DMS 273 (cell line): Measurements from ENCODE around the gene CRELD2.

Source experiments
- DNase-seq: peaks from one replicate; lab custom pipeline; 2025; ENCODE audit not compliant: unreplicated experiment; lab: John Stamatoyannopoulos, UW

CRELD2 gene

DNA sequence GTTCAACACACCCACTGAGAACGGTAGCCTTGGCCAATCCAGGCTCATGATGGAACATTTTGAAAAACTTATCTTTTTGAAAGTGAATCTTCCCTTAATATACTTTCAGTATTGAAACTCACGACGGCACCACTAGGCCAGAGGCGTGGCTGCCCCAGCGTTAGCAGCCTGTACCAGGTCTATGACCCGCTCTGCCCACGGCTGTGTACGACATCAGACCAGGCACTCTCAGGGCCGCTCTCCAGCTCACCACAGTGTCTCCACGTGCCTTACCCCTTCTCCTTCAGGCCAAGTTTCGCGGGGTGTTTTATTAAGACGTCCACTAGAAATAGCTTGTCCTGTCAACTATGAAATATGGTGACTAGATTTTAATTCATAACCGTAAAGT lies 31.4 kb upstream of the CRELD2 start:
- DNase-seq, result no peak

DNA sequence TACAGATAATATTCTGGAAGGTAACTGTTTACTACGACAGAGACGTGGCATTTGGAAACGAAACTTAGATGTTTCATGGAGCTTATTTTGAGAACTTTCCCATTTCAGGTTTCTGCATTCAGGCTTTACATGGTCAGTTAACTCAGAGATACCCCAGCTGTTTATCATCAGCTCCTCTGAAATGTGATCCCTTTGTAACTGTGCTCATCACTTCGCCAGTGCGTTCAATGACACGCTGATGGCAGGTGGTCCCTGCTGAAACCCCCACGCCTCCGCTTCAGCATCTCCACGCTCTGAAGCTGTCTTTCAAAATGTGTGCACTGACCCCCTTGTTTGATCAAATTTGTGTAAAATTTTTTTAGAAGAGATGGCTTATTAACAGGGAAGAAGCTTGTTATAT lies 30.7 kb upstream of the CRELD2 start:
- DNase-seq, result no peak

DNA sequence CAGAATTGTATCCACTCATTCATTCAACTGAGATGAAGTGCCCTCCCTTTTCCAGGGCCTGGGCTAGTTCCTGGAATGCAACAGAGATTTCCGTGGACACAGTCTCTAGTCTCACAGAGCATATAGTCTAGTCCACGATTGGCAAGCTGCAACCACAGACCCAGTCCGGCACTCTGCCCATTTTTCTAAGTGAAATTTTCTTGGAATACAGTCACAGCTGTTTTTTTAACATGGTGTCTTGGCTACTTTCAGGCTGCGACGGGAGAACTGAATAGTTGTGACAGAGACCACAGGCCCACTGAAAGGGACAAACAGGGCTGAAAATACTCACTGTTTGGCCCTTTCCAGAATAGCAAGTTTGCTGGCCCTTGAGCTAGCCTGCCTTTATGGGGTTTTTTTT lies 29.4 kb upstream of the CRELD2 start:
- no peak for DNase-seq

DNA sequence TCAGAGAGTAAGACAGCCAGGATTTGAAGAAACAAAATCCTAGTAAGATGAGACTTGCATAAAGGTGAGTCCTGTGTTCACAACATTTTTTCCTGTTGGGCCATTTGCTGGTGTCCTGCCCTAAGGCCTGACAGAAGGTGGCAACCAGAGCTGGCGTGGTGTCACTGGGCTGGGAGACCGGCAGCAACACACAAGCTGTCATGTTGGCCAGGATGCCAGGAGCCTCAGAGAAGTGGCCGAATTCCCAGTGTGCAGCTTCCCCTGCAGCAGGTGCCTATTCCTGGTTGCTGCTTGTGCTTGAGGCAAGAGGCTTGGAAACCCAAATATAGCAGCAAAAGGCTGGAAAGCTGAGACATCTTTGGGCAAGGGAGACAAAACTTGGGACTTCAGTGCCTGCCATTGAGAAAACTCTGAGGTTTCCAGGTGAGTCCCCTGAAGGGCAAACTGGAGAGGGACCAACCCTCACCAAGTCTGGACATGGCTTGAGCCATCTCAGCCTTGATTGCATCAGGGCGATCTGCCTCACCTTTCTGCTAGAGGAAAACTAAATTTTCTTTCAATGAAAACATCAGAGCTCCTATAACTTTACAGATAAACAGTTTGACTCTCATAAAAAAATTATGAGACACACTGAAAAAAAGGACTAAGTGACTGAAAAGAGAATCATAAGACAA lies 26.1 kb upstream of the CRELD2 start:
- peak; percentile 49 for DNase-seq

DNA sequence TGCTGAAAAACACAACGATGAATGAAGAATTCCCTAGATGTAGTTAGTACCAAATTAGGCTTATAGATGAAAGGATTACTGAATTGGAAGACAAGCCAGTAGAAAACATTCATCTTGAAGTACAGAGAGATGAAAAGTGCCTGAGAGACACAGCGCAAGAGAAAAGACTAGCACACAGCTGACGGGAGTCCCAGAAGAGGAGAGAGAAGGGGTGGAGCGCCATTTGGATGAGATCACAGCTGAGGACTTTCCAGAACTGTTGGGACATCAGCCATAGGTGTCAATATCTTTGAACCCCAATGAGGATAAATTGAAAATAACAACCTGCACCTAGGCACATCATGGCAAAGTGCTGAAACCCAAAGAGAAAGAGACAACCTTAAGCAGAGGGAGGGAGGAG lies 25.4 kb upstream of the CRELD2 start:
- no peak for DNase-seq

DNA sequence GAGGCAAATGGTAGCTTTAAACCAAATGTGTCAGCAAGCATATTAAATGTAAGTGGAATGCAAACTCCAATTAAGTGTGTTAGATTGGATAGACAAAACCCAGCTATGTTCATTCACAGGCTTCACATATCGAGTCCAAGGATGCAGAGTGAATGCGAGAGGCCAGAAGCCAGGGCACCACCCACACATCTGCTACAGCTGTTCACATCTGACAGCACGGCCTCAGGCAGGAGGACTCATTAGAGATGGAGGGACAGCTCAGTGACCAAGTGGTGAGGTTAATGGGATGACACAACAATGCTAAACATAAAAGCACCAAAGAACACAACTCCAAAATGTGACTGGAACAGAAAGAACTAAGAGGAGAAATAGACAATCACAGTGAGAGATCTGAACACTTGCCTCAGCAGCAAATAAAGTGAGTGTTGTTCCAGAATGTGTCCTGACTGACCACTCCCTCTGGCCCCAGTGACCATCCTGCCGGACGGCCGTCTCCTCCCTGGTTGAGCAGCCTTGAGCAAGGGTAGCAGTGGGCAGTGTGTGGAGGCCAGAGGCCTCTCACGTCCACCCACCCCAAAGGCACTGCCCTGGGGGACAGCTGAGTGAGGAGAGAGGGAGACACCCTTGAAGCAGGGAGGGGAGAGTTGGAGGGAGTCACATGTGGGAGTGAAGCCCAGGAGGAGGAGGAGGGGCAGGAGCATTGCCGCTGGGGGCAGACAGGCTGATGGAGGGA lies 23.9 kb upstream of the CRELD2 start:
- peak; percentile 21 for DNase-seq

DNA sequence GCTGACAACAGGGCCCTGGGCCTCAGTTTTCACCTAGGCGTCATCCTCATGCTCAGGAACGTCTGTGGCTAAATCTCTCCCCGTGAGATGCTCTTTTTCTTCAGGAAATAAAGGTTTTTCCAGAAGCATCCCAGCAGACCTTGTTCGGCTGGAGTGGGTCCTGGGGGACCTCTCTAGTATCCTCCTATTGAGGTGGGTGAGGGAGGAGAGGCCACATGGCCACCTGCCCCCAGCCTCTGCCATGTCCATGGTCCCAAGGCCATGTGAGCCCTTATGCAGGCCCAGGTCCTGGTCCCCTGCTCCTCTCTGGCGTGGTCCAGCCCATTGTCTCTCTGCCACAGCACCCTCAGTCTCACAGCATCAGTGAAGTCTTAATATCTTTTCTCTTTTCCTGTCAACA lies 22.2 kb upstream of the CRELD2 start:
- no peak for DNase-seq

DNA sequence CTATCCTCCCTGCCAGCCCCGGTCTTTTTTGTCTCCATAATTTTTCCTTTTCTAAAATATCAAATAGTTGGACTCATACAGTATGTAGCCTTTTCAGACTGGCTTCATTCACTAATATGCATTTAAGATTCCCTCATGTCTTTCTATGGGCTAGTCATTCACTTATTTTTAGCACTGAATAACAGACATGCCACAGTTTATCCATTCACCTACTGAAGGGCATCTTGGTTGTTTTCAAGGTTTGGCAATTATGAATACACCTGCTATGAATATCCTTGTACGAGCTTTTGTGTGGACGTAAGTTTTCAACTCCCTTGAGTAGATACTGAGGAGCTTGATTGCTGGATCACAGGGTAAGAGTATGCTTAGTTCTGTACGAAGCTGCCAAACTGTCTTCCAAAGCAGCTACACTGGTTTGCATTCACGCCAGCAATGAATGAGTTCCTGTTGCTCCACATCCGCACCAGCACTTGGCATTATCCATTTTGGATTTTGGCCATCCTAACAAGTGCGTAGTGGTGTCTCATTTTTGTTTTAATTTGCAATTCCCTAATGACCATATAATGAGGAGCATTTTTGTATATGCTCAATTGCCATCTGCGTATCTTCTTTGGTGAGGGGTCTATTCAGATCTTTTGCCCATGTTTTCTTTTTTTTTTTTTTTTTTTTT lies 21.3 kb upstream of the CRELD2 start:
- no peak for DNase-seq

DNA sequence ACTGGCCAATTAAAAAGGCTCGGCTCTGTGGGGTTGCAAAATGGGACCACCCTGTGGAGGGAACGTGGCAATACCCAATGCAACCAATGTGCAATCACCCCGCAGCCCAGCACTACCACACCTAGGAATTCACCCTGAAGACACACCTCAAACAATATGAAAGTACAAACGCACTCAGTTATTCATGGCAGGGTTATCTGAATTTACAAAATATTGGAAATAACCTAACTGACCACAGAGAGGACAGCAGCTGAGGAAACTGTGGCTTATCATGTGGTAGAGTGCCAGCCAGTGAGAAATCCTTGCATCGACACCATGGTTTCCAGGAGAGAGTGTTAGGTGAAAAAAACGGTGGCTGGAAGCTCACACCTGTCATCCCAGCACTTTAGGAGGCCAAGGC lies 18.9 kb upstream of the CRELD2 start:
- no peak for DNase-seq

DNA sequence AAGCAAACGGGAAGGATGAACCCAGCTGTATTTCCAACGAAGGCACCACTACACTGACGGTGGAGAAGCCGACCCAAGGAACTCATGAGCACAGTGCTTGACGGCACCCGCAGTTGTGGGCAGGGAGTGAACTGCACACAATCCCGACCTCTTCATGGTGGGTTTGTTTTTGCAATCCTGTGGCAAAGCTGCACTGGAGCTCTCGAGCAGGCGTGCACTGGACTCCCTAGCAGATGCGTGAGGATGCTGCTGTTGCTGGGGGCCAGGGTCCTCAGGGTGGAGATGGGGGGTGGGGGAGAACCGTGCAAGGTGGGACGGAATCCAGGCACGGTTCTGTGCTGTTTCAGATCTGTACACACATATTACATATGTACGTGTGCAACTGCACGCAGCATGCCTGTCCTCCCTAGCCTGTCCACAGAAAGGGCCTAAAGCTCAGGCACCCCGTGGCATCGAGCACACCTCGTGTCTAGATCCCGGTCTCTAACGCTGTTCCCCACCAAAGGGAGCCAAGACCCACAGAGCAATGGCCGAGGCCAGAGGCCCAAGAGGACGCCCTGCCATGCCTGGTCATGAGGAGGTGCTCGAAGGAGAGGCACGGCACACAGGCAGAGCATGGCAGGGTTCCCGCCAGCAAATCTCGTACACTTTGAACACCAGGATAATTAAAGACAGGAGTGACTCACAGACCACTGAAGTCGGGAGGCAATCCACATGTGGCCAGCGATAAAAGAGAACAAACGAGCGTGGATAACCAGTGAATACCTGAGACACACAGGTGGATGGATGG lies 17.8 kb upstream of the CRELD2 start:
- peak; percentile 31 for DNase-seq

DNA sequence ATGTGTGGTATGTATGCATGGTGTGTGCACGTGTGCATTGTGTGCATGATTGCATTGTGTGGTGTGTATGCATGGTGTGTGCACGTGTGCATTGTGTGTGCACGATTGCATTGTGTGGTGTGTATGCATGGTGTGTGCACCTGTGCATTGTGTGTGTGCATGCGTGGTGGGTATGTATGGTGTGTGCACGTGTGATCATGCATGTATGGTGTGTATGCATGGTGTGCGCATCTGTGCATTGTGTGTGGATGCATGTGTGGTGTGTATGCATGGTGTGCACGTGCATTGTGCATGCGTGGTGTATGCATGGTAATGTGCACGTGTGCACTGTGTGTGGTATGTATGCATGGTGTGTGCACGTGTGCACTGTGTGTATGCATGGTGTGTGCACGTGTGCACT lies 17.0 kb upstream of the CRELD2 start:
- DNase-seq, result no peak

DNA sequence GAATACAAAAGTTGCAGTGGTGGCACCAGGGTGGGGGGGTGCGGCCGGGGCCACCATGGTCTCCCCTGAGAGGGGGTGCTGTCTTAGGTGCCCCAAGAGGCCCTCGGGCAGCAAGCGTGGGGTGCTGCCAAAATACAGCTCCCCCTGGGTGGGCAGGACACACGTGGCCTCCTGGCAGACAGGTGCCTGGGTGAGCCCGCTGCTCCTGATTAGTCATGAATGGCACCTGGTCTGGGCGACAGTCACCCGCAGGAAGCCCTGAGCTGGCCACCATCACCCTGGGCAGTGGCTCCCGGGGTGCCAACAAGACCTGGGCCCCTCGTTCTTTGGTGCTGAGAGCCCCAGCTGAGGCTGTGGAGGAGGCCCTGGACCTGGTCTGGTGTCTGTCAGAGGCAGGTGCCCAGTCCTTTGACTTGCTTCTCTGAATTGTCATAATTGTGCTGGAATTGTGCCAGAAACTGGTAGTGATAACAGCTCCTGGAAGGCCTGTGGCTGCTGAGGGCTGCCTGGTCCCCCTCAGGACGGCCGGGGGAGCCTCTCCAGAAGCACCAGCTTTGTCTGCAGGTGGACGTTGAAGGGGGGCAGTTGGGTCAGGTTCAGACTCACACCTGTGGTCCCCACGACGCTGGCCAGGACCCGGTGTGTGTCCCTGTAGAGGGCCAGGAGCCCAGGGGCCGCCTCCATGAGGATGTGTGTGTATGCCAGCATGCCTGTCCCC lies 15.0 kb upstream of the CRELD2 start:
- peak; percentile 16 for DNase-seq

DNA sequence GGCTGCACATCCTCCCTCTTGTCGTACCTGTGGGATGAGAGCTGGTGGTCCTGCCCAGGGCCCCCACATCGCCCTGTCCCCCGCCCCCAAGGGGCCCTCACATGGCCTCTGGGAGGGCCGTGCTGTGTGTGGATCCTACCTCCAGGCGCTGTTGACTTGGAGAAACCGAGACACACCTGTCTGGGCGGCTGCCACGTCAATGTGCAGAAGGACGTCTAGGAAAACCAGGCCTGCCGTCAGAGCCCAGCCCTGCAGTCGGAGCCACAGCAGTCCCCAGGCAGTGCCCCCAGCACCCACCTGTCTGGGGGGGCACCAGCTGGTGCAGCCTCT lies 14.4 kb upstream of the CRELD2 start:
- no peak for DNase-seq

DNA sequence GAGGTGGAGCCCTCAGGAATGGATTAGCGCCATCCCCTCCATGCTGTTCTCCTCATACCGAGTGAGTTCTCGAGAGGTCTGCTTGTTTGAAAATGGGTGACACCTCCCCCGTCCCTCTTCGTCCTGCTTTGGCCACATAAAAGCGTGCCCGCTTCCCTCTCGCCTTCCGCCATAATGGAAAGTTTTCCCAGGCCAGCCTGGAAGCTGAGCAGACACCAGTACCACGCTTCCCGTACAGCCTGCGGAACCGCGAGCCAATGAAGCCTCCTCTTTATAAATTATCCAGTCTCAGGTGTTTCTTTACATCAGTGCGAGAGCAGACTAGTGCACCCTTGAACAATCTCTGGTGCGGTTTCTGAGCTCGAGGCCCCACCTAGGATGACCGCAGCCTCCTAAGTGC lies 13.0 kb upstream of the CRELD2 start:
- DNase-seq, result no peak

DNA sequence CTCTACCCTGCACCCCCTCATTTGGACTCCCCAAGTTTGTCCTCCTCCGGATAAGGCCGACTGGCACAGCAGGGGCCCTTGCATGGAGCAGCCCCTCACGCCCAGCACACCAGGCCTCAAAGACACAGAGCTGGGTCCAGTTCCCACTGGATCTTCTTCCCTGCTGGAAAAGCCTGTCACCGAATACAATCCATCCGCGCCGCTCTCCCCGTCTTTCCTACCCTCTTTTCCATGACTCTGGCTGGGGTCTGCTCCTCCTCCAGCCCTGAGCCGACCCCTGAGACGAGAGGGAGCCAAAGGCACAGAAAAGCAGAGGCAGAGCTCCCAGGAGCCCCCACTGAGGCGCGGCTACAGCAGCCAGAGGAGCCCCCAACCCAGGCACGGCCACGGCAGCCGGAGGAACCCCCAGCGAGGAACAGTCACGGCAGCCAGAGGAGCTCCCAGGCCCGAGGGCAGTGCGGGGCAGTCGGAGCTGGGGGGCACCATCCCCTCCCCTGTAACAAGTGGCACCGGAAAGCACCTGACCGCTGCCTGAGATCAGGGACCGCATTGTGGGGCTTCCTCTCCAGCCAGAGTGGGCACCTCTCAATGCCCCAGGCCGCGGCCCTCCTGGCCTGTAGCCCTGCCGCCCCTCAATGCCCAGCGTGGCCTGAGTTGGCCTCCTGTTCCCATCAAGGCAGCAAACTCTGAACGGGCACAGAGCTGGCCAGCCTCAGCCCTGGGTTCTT lies 12.2 kb upstream of the CRELD2 start:
- DNase-seq, result no peak

DNA sequence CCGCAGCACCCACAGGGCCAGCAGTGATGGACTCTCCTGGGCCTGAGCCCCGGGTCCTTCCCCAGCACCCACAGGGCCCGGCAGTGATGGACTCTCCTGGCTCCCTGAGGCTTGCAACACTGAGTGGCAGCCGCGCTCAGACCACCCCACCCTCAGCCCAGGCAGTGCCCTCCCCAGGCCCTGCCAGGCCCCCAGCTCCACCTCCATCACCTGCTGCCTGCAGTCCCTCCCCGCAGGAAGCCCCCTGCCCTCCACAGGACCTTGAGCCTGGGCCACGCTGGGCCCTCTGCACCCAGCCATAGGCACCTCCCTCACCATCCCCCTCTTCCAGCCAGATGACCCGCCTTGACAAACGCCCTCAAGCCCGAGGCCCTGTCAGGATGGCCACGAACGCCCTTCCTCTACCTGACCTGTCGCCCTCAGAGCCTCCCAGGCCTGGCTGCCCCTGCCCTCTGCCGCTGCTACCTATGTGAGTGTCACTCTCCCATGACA lies 11.6 kb upstream of the CRELD2 start:
- no peak for DNase-seq

DNA sequence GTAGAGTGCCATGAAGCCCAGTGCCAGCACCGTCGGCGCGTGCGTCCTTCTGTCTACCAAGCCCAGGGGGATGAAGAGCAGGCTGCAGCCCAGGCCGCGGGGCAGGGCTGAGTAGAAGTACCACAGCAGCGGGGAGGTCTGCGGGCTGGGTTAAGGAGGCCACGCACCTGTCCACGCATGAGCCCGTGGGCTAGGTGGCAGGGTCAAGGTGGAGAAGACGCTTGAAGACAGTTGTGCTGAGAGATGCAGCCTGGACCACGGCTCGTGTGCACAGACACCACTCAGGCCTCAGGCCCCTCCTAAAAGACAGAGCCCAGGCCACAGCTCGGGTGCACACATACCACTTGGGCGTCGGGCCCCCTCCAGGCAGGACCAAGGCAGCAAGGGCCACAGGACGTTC lies 10.6 kb upstream of the CRELD2 start:
- DNase-seq, result no peak

DNA sequence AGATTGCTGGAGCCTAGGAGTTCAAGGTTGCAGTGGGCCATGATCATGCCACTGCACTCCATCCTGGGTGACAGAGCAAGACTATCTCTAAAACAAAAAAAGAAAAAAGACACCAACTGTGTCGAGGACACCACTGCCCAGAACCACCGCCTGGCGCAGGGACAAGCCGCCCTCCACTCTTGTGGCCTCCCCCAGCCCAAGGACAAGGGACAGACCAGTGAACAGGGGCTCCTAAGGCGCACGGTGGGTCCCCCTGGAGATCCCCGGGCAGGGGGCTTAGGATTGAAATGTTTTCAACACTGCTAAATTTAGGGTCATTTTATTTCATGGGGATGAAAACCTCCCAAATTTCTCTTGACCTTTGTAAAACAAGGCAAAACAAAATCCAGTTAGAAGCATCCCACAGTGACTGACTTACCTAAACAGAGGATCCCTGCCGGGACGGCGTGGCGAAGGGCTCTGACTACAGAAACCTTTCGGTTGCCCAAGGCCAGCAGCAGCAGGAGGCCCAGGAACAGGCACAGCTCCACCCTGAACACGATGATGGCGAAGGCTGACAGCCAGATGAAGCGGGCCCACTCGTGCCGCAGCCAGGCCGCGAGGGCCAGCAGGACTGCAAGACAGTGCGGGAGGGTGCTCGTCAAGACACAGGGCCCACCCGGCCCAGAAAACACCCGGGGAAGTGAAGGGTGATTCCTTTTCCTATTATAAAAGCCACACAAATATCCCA lies 8.8 kb upstream of the CRELD2 start:
- no peak for DNase-seq
